Measurements from ENCODE around the gene CINP. TPM values are rescaled to one million over a fixed set of nuclear protein-coding genes. Genes with fewer than 3 reads are reported as not detected.

CINP gene
- total RNA-seq, 1 experiment from 2014 or later: 36.6 TPM

GRCh38 chr14:102360388-102360787 is 2.3 kb downstream of the CINP start:
- TF ChIP-seq, protein P1, sequence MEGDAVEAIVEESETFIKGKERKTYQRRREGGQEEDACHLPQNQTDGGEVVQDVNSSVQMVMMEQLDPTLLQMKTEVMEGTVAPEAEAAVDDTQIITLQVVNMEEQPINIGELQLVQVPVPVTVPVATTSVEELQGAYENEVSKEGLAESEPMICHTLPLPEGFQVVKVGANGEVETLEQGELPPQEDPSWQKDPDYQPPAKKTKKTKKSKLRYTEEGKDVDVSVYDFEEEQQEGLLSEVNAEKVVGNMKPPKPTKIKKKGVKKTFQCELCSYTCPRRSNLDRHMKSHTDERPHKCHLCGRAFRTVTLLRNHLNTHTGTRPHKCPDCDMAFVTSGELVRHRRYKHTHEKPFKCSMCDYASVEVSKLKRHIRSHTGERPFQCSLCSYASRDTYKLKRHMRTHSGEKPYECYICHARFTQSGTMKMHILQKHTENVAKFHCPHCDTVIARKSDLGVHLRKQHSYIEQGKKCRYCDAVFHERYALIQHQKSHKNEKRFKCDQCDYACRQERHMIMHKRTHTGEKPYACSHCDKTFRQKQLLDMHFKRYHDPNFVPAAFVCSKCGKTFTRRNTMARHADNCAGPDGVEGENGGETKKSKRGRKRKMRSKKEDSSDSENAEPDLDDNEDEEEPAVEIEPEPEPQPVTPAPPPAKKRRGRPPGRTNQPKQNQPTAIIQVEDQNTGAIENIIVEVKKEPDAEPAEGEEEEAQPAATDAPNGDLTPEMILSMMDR (IDR thresholded peaks at IDR 0.05; ENCODE audit: unreplicated experiment): no peak
- Mint-ChIP-seq H3K27me3 (ENCODE audit: insufficient read depth, unreplicated experiment) (no peaks in the 10 kb centered on the region), H3K36me3 (ENCODE audit: insufficient read depth, unreplicated experiment) (peaks cover 35% of the 10 kb centered on the region), H3K9me3 (ENCODE audit: unreplicated experiment) (no peaks in the 10 kb centered on the region), H3K27ac (ENCODE audit: low read depth, unreplicated experiment) (no peak overlapping the region), H3K4me1 (ENCODE audit: insufficient read depth, unreplicated experiment) (peaks cover 16% of the 10 kb centered on the region), H3K4me3 (ENCODE audit: unreplicated experiment) (no peak overlapping the region)
- no TSS peak for BruUV-seq (replicated peaks)
- ChIA-PET POLR2A (no interaction called here), CTCF (no interaction called here)
- intact Hi-C loops (cut with micrococcal nuclease): no loop called here
- DNase-seq (ENCODE audit: unreplicated experiment): no peak

- ChIA-PET POLR2A (no interaction called here), CTCF (interaction anchor here (1.0 kb wide), 1 partner anchor 79 kb away, joined by 3 read pairs; no protein-coding TSS in a partner anchor)
- intact Hi-C loops (cut with micrococcal nuclease): no loop called here
- no peak overlapping the region for H3K27ac Mint-ChIP-seq (ENCODE audit: low read depth, unreplicated experiment)
- BruUV-seq (replicated peaks): no TSS peak
- H3K4me3 Mint-ChIP-seq (ENCODE audit: unreplicated experiment): no peak overlapping the region
- DNase-seq (ENCODE audit: unreplicated experiment): no peak
- peaks cover 46% of the 10 kb centered on the region for H3K36me3 Mint-ChIP-seq (ENCODE audit: insufficient read depth, unreplicated experiment)
- TF ChIP-seq, protein P1 (IDR thresholded peaks at IDR 0.05; ENCODE audit: unreplicated experiment): no peak
- H3K4me1 Mint-ChIP-seq (ENCODE audit: insufficient read depth, unreplicated experiment): peaks cover 16% of the 10 kb centered on the region
- H3K9me3 Mint-ChIP-seq (ENCODE audit: unreplicated experiment): no peaks in the 10 kb centered on the region
- H3K27me3 Mint-ChIP-seq (ENCODE audit: insufficient read depth, unreplicated experiment): no peaks in the 10 kb centered on the region
Observed at GRCh38 chr14:102359341-102359740, 3.3 kb downstream of the CINP start.

GRCh38 chr14:102356280-102356679 is 6.4 kb downstream of the CINP start:
- peaks cover 12% of the 10 kb centered on the region for H3K4me1 Mint-ChIP-seq (ENCODE audit: insufficient read depth, unreplicated experiment)
- peaks cover 62% of the 10 kb centered on the region for H3K36me3 Mint-ChIP-seq (ENCODE audit: insufficient read depth, unreplicated experiment)
- CTCF ChIA-PET: interaction anchor here (0.6 kb wide), 1 partner anchor 125 kb away, joined by 3 read pairs; no protein-coding TSS in a partner anchor
- H3K4me3 Mint-ChIP-seq (ENCODE audit: unreplicated experiment): no peak overlapping the region
- POLR2A ChIA-PET: interaction anchor here (0.7 kb wide), 1 partner anchor 366 kb away, joined by 3 read pairs; no protein-coding TSS in a partner anchor
- TF ChIP-seq, protein P1 (IDR thresholded peaks at IDR 0.05; ENCODE audit: unreplicated experiment): no peak
- DNase-seq (ENCODE audit: unreplicated experiment): no peak
- no TSS peak for BruUV-seq (replicated peaks)
- H3K27me3 Mint-ChIP-seq (ENCODE audit: insufficient read depth, unreplicated experiment): no peaks in the 10 kb centered on the region
- intact Hi-C loops (cut with micrococcal nuclease): no loop called here
- no peak overlapping the region for H3K27ac Mint-ChIP-seq (ENCODE audit: low read depth, unreplicated experiment)
- H3K9me3 Mint-ChIP-seq (ENCODE audit: unreplicated experiment): no peaks in the 10 kb centered on the region

- Mint-ChIP-seq H3K9me3 (ENCODE audit: unreplicated experiment) (no peaks in the 10 kb centered on the region), H3K36me3 (ENCODE audit: insufficient read depth, unreplicated experiment) (peaks cover 68% of the 10 kb centered on the region), H3K4me1 (ENCODE audit: insufficient read depth, unreplicated experiment) (no peaks in the 10 kb centered on the region), H3K4me3 (ENCODE audit: unreplicated experiment) (no peak overlapping the region), H3K27ac (ENCODE audit: low read depth, unreplicated experiment) (no peak overlapping the region), H3K27me3 (ENCODE audit: insufficient read depth, unreplicated experiment) (no peaks in the 10 kb centered on the region)
- intact Hi-C loops (cut with micrococcal nuclease): no loop called here
- CTCF ChIA-PET: interaction anchor here (0.7 kb wide), 1 partner anchor 11 kb away, joined by 3 read pairs; no protein-coding TSS in a partner anchor
- DNase-seq (ENCODE audit: unreplicated experiment): no peak
- TF ChIP-seq, protein P1 (IDR thresholded peaks at IDR 0.05; ENCODE audit: unreplicated experiment): no peak
- POLR2A ChIA-PET: no interaction called here
- BruUV-seq (replicated peaks): no TSS peak
Observed at GRCh38 chr14:102353126-102353619, 9.5 kb downstream of the CINP start.
